Stimulated activated CD8-positive, alpha-beta memory T cell treated with anti-CD3 and anti-CD28 coated beads, Interleukin-4, amount 100 ng/mL, for 48 hours (primary cell): ENCODE data around the gene RNF32.
A peak's percentile ranks its signal among the peaks of the same experiment; 100 is the strongest.

Experiments
- DNase-seq: peaks from one replicate; pipeline ENCODE4 v3.0.0-alpha.2; 2020

The RNF32 gene

GRCh38 chr7:156640257-156640948 lies at the start of gene RNF32:
TSS of gene RNF32 (plus strand) at chr7:156640774. CDS start at chr7:156643878, 3,104 bp downstream.
- DNase-seq, result peak; percentile 100

- no peak for DNase-seq
Observed at GRCh38 chr7:156592155-156592884, 48.3 kb upstream of the RNF32 start.

GRCh38 chr7:156594283-156595080 lies 46.1 kb upstream of the RNF32 start:
- DNase-seq, result no peak

GRCh38 chr7:156600496-156600895 lies 40.1 kb upstream of the RNF32 start:
- no peak for DNase-seq

- DNase-seq, result no peak
Observed at GRCh38 chr7:156602283-156602682, 38.3 kb upstream of the RNF32 start.

DNA sequence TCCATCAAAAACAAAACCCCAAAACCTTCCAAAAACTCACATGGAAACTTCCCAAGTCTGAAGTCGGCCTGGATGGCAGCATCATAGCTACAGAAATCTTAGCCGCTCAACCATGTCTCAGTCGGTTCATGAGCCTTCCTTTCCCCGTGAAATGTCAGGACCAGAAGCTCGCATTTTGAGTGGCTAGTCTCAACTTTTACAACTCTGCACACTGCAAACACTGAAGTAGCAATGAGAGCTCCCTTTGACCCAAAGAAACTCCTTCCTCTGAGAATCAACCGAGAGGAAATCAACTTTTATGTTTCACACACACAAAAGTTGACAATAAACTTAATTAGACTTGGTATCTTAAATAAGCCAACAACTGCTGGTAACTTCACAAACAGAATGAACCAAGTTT lies 37.6 kb upstream of the RNF32 start:
- DNase-seq, result no peak

GRCh38 chr7:156603629-156604028 lies 36.9 kb upstream of the RNF32 start:
- DNase-seq, result no peak

- DNase-seq, result no peak
Observed at GRCh38 chr7:156604311-156604710, 36.3 kb upstream of the RNF32 start.

DNA sequence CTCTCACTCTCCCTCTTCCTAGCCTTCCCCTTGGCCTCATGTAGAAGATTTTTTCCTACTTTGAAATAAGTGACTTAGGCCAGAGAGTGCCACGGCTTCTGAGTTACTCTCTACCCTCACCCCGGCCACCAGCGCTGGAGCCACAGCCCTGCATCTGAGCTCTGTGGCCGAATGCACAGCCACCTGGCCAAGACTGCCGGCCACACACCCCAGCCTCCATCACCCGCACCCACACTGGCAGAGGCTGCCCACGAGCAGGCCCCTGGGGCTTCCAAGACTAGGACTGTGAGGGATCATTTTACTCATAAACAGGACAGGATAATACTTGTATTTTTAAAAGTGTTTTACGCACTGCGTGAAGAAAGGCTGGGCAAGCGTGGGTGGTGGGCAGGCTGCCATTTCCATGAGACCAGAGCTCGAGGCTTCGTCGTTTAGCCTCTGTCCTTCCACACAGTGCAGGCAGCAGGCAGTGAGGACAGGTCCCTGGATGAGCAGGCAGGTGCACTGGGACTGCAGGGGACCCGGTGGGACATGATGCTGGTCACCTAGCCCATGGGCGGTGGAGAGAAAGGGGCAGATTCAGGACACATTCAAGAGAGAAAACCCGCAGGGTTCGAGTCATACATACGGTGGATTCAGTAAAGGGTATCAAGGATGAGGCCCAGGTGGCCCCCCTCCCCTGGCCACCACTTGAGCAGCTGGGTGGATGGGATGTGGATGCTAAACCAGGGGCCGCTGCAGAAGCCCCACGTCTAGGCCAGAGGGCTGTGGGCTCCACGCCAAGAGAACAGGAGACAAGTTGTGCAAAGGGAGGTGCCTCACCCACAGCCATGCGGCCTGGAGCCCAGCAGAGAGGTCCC lies 35.5 kb upstream of the RNF32 start:
- no peak for DNase-seq

GRCh38 chr7:156606135-156606534 lies 34.4 kb upstream of the RNF32 start:
- DNase-seq, result no peak

- no peak for DNase-seq
Observed at GRCh38 chr7:156606691-156607331, 33.8 kb upstream of the RNF32 start.

- no peak for DNase-seq
Observed at GRCh38 chr7:156607332-156608172, 33.0 kb upstream of the RNF32 start.

- DNase-seq, result no peak
Observed at GRCh38 chr7:156608173-156608478, 32.4 kb upstream of the RNF32 start.

DNA sequence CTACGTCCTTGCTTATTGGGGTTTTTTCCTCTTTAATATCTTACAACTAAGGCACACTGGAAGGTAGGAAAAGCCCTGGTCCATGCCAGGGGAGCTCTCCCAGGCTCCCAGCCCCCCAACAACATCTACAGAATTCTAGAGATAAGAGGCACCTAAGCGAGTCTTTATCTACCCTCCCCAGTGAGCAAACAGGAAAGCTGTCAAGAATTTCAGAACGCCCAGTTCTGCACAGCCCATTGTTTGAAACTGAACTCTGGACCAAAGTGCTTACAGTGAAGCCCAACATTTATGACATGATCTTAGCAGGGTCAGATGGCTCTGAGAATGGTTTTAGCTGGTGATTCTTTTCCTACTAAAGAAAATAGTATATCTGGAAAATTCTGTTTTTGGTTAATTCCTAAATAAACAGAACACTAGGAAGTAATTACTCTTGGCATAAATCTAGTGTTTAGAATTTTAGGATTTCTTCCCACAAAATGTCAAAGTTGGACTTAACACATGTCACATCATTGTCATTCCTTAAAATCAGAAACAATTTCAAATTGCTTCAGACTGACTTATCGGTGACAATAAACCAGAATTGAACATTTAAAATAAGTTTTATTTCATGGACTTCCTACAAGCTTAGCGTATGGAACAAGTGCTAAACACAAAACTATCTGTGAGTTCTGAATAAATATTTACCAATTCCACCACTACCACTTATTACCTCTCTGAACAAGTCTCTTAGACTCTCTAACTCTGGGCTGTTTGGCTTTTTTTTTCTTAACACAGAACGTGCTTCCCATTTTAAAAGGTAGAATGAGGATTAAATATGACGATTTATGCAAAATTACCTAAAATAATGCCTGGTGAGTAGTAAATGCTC lies 31.3 kb upstream of the RNF32 start:
- DNase-seq, result no peak

GRCh38 chr7:156610130-156610529 lies 30.4 kb upstream of the RNF32 start:
- DNase-seq, result no peak

DNA sequence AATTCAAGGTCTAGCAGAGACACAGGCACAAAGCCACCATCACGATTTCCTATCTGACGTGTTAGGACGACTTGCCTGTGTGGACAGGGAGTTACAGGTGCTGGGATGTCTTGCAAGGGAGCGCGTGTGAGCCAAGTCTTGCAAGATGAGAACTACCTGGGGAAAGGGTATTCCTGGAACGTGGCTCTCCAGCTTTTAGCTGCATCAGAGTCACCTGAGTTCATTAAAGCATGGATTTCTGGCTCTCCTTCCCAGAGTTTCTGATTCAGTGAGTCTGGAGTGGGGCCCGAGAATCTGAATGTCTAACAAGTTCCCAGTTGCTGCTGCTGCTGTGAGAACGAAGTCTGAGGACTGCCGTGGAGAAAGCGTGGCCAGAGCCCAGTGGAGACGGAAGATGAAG lies 30.0 kb upstream of the RNF32 start:
- DNase-seq, result no peak

DNA sequence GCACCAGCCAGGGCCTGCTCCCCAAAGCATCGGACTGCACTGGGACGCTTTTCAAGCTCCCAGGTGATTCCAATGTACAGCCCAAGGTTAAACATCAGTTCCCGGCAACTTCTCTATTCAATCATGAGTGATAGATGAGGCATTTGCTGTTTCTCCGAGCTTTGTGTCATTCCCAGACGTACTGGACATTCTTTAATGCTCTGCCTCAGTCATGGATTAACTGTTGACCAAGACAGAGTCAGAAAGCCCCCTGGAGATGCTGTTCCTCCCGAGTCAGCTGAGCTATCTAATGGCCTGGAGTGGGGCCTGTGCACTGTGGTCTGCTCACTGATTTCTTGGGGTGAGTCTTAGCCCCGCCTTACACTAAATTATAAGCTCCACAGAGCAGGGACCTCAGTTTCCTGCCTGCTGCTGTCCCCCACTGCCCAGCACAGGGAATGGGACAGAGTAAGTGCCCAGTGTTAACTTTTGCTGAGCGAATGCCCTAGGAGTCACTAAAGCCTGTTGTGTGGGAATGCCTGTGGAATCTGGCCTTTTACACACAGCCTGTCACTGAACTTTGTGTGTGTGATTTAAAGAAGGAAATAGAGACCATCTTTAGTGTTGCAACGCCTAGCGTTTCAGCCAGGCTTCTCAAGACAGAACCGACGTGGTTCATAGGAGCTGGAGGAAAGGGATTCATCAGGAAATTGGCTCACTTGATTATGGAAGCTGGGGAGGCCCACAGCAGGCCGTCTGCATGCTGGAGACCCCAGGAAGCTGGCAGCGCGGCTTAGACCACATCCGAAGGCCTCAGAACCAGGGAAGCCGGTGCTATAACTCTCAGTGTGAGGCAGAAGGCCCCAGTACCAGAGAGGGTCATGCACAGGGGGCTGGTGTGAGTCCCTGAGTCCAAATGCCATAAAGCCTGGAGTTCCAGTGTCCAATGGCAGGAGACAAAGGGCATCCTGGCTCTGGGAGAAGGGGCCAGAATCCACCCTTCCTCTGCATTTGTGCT lies 29.3 kb upstream of the RNF32 start:
- DNase-seq, result no peak

DNA sequence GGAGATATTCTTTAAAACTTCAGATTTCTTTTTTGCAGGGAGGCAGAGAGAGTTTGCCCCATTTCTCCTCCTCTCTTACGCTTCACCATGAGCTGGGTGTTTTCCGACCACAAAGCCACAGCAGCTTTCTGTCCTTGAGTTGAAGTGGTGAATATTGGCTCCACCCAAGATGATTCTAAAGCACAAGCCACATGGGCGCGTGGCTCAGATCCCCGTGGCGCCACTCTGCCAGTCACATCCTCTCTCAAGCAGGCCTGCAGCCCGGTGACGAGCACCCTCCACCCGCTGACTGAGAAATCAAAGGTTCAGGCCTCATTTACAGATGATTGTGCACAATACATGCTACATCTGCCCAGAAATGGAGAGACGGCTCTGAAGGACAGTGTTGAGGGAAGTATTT lies 27.6 kb upstream of the RNF32 start:
- peak; percentile 83 for DNase-seq
